Central memory CD8-positive, alpha-beta T cell (primary cell): ENCODE results near the gene NDUFV2.
"Not testable (repeated sequence)": the region's sequence is repeated elsewhere in the genome, so short reads cannot be mapped to it uniquely, and the experiment has no call there.

Experiments
- ATAC-seq: fragments of 150-1000 bp; cut with Tn5 transposase; replicated peaks from 2 replicates; pipeline ENCODE4 v1.10.0; 2022; ENCODE audit warnings: mild to moderate bottlenecking, moderate FRiP score, moderate number of reproducible peaks; ENCODE audit not compliant: poor library complexity, severe bottlenecking; ENCODE audit errors: extremely low read depth
- DNase-seq, 2 donors: peaks; one replicate each; pipeline ENCODE4 v3.0.0; 2021; ENCODE audit warnings: low spot score in 2 of 2
- H3K27ac Mint-ChIP-seq: one replicate; pipeline ENCODE4 v1.8.0; 2022; ENCODE audit warnings: low read depth, mild to moderate bottlenecking, moderate library complexity, mixed read lengths
- H3K27me3 Mint-ChIP-seq: one replicate; pipeline ENCODE4 v1.8.0; 2022; ENCODE audit warnings: mixed read lengths
- H3K36me3 Mint-ChIP-seq: one replicate; pipeline ENCODE4 v1.8.0; 2022; ENCODE audit warnings: mild to moderate bottlenecking, moderate library complexity, mixed read lengths; ENCODE audit not compliant: insufficient read depth
- H3K4me1 Mint-ChIP-seq: one replicate; pipeline ENCODE4 v1.8.0; 2022; ENCODE audit warnings: mixed read lengths
- H3K4me3 Mint-ChIP-seq: one replicate; pipeline ENCODE4 v1.8.0; 2022; ENCODE audit warnings: mild to moderate bottlenecking, moderate library complexity, mixed read lengths
- H3K9me3 Mint-ChIP-seq: one replicate; pipeline ENCODE4 v1.8.0; 2022; ENCODE audit warnings: mixed read lengths

NDUFV2 gene

GRCh38 chr18:9070212-9070611 lies 32.3 kb upstream of the NDUFV2 start:
- Mint-ChIP-seq H3K27me3 (no peaks in the 10 kb centered on the region), H3K4me3 (no peak overlapping the region), H3K27ac (no peak overlapping the region), H3K9me3 (no peaks in the 10 kb centered on the region), H3K36me3 (no peaks in the 10 kb centered on the region), H3K4me1 (peaks cover 6% of the 10 kb centered on the region)
- no peak for ATAC-seq
- no peak for DNase-seq

- Mint-ChIP-seq H3K9me3 (no peaks in the 10 kb centered on the region), H3K4me1 (peaks cover 19% of the 10 kb centered on the region), H3K36me3 (peaks cover 1% of the 10 kb centered on the region), H3K27me3 (no peaks in the 10 kb centered on the region), H3K4me3 (no peak overlapping the region), H3K27ac (no peak overlapping the region)
- ATAC-seq (no peak), DNase-seq (no peak)
These were observed 22.5 kb upstream of the NDUFV2 start for GRCh38 chr18:9079818-9080528.

GRCh38 chr18:9081940-9082339 lies 20.6 kb upstream of the NDUFV2 start:
- H3K36me3 Mint-ChIP-seq, result peaks cover 1% of the 10 kb centered on the region
- H3K27ac Mint-ChIP-seq, result no peak overlapping the region
- H3K4me1 Mint-ChIP-seq, result peaks cover 19% of the 10 kb centered on the region
- ATAC-seq (no peak), DNase-seq (no peak)
- no peaks in the 10 kb centered on the region for H3K27me3 Mint-ChIP-seq
- no peak overlapping the region for H3K4me3 Mint-ChIP-seq
- no peaks in the 10 kb centered on the region for H3K9me3 Mint-ChIP-seq

- ATAC-seq (peak; percentile 79), DNase-seq (no peak)
- Mint-ChIP-seq H3K27ac (peak overlapping the region; percentile 85), H3K27me3 (no peaks in the 10 kb centered on the region), H3K4me3 (peak overlapping the region; percentile 42), H3K9me3 (no peaks in the 10 kb centered on the region), H3K36me3 (peaks cover 1% of the 10 kb centered on the region), H3K4me1 (peaks cover 19% of the 10 kb centered on the region)
These were observed 19.6 kb upstream of the NDUFV2 start for GRCh38 chr18:9082711-9083510.

GRCh38 chr18:9086015-9086414 lies 16.5 kb upstream of the NDUFV2 start:
- Mint-ChIP-seq H3K4me1 (peaks cover 19% of the 10 kb centered on the region), H3K27me3 (no peaks in the 10 kb centered on the region), H3K27ac (no peak overlapping the region), H3K9me3 (no peaks in the 10 kb centered on the region), H3K36me3 (peaks cover 1% of the 10 kb centered on the region), H3K4me3 (no peak overlapping the region)
- ATAC-seq, result no peak
- DNase-seq, result no peak

- H3K4me1 Mint-ChIP-seq, result peaks cover 19% of the 10 kb centered on the region
- no peak overlapping the region for H3K27ac Mint-ChIP-seq
- H3K4me3 Mint-ChIP-seq, result no peak overlapping the region
- ATAC-seq (no peak), DNase-seq (no peak)
- no peaks in the 10 kb centered on the region for H3K27me3 Mint-ChIP-seq
- peaks cover 1% of the 10 kb centered on the region for H3K36me3 Mint-ChIP-seq
- no peaks in the 10 kb centered on the region for H3K9me3 Mint-ChIP-seq
These were observed 15.9 kb upstream of the NDUFV2 start for GRCh38 chr18:9086624-9087023.

- Mint-ChIP-seq H3K36me3 (peaks cover 1% of the 10 kb centered on the region), H3K4me3 (no peak overlapping the region)
These were observed 15.4 kb upstream of the NDUFV2 start for GRCh38 chr18:9087144-9087543.

GRCh38 chr18:9088252-9088651 lies 14.2 kb upstream of the NDUFV2 start:
- ATAC-seq, result no peak
- no peak overlapping the region for H3K4me3 Mint-ChIP-seq
- peaks cover 1% of the 10 kb centered on the region for H3K36me3 Mint-ChIP-seq
- no peak overlapping the region for H3K27ac Mint-ChIP-seq
- H3K4me1 Mint-ChIP-seq, result peaks cover 7% of the 10 kb centered on the region
- no peaks in the 10 kb centered on the region for H3K27me3 Mint-ChIP-seq
- no peaks in the 10 kb centered on the region for H3K9me3 Mint-ChIP-seq
- DNase-seq, result no peak

More at GRCh38 chr18:9087144-9087543, 15.4 kb upstream of the NDUFV2 start:
- Mint-ChIP-seq H3K27me3 (no peaks in the 10 kb centered on the region), H3K9me3 (no peaks in the 10 kb centered on the region), H3K4me1 (peaks cover 18% of the 10 kb centered on the region), H3K27ac (no peak overlapping the region)
- no peak for ATAC-seq
- DNase-seq, result no peak

- H3K9me3 Mint-ChIP-seq, DNase-seq, H3K36me3 Mint-ChIP-seq, H3K4me1 Mint-ChIP-seq, H3K27ac Mint-ChIP-seq, ATAC-seq, H3K27me3 Mint-ChIP-seq, H3K4me3 Mint-ChIP-seq: not testable (repeated sequence)
These were observed 13.8 kb upstream of the NDUFV2 start for GRCh38 chr18:9088727-9089126.

- H3K27me3 Mint-ChIP-seq, result no peaks in the 10 kb centered on the region
- H3K9me3 Mint-ChIP-seq, result no peaks in the 10 kb centered on the region
- peak overlapping the region; percentile 2 for H3K27ac Mint-ChIP-seq
- peak overlapping the region; percentile 14 for H3K4me3 Mint-ChIP-seq
- peaks cover 14% of the 10 kb centered on the region for H3K4me1 Mint-ChIP-seq
- DNase-seq (no peak), ATAC-seq (no peak)
- H3K36me3 Mint-ChIP-seq, result peaks cover 3% of the 10 kb centered on the region
These were observed 11.9 kb upstream of the NDUFV2 start for GRCh38 chr18:9090578-9090977.

GRCh38 chr18:9091066-9091476 lies 11.4 kb upstream of the NDUFV2 start:
- DNase-seq, result no peak

GRCh38 chr18:9092665-9093064 lies 9.8 kb upstream of the NDUFV2 start:
- H3K27me3 Mint-ChIP-seq, result no peaks in the 10 kb centered on the region
- no peak overlapping the region for H3K4me3 Mint-ChIP-seq
- no peak overlapping the region for H3K27ac Mint-ChIP-seq
- ATAC-seq (no peak), DNase-seq (no peak)
- peaks cover 3% of the 10 kb centered on the region for H3K36me3 Mint-ChIP-seq
- H3K9me3 Mint-ChIP-seq, result no peaks in the 10 kb centered on the region
- peaks cover 24% of the 10 kb centered on the region for H3K4me1 Mint-ChIP-seq

More at GRCh38 chr18:9091066-9091476, 11.4 kb upstream of the NDUFV2 start:
- H3K9me3 Mint-ChIP-seq, result no peaks in the 10 kb centered on the region
- peak overlapping the region; percentile 2 for H3K27ac Mint-ChIP-seq
- H3K27me3 Mint-ChIP-seq, result no peaks in the 10 kb centered on the region
- H3K4me1 Mint-ChIP-seq, result peaks cover 18% of the 10 kb centered on the region
- peak overlapping the region; percentile 14 for H3K4me3 Mint-ChIP-seq
- H3K36me3 Mint-ChIP-seq, result peaks cover 3% of the 10 kb centered on the region
- peak; percentile 66 for ATAC-seq

- H3K27ac Mint-ChIP-seq, H3K4me3 Mint-ChIP-seq, DNase-seq, H3K27me3 Mint-ChIP-seq, ATAC-seq, H3K9me3 Mint-ChIP-seq, H3K36me3 Mint-ChIP-seq: not testable (repeated sequence)
- H3K4me1 Mint-ChIP-seq, result peaks cover 24% of the 10 kb centered on the region
These were observed 9.4 kb upstream of the NDUFV2 start for GRCh38 chr18:9093109-9093508.
